NCI-H82 treated with DMSO at 0.1 percent for 48 hours (cell line): ENCODE results near the gene CROCC.

ENCODE experiments used
- DNase-seq: peaks from one replicate; lab custom pipeline; 2025; ENCODE audit not compliant: unreplicated experiment; lab: John Stamatoyannopoulos, UW

The CROCC gene

GRCh38 chr1:16967095-16967575, 45.4 kb downstream of the CROCC start:
- DNase-seq = no peak

- no peak for DNase-seq
Observed at GRCh38 chr1:16967962-16968361, 46.2 kb downstream of the CROCC start.

DNA sequence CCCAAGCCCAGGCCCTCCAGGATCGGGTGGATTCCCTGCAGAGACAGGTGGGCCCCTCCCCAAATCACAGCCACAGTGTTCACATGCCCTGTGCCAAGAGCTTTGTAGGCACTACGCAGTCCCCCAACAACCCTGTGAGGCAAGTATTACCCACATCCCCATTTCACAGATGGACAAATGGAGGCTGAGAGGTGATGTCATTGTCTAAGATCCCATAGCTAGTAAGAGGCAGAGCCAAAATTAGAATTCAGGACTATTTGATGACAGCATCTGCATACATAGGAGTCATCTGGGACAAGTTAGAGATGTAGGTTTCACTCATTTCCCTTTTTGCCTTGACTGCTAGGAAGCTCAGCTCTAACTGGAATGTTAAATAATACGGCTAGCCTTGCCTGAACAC, 46.6 kb downstream of the CROCC start:
- no peak for DNase-seq

GRCh38 chr1:16969057-16969611, 47.4 kb downstream of the CROCC start:
- DNase-seq = no peak

- no peak for DNase-seq
Observed at GRCh38 chr1:16969651-16970050, 47.9 kb downstream of the CROCC start.

GRCh38 chr1:16970132-16970910, 48.6 kb downstream of the CROCC start:
- no peak for DNase-seq

- no peak for DNase-seq
Observed at GRCh38 chr1:16971341-16972188, 49.8 kb downstream of the CROCC start.

DNA sequence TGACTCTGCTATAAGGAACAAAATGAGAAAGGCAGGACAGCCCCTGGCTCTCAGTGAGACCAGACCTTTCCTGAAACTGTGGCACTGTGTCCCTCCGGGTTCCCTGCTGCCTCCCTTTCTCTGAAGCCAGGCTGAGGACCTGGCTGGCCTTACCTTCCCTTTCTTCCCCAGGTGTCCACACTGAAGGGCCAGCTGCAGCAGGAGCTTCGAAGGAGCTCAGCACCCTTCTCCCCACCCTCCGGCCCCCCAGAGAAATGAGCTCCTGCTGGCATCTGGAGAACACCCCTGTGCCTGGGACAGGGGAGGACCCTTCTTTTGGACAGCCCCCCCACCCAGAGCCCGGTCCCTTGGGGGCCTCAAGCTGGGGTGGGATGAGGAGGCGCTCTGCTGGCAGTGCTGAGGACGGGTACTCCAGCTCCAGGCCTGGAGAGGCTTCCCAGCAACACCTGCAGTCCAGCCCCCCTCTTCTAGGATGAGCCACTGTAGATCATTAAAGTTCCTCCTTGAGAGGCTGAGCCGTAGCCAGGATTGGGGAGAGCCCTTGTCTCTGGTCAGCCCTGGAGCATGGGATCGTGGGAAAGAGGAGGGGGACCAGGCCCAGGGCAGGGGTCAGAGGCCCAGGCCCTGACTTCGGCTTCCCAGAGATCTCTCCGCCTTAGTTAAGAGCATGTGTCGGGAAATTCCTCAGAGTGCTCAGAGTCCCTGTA, 50.6 kb downstream of the CROCC start:
- no peak for DNase-seq

DNA sequence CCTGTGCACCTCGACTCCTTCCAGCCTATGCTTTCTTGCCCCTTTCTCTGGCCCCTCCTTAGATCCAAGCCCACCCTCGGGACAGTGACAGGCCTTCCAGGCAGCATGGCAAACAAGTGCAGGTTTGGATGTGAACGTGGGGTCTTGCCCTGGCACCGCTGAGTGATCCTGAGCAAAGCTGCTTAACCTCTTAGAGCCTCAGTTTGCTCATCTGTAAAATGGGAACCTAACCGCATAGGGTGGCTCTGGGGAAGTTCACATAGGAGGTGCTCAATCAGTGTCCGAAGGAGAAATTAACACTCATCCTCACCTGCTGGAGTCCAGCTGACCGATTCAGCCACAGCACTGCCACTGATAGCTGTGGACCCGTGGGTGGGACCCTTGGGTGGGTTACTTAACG, 51.5 kb downstream of the CROCC start:
- DNase-seq = no peak

DNA sequence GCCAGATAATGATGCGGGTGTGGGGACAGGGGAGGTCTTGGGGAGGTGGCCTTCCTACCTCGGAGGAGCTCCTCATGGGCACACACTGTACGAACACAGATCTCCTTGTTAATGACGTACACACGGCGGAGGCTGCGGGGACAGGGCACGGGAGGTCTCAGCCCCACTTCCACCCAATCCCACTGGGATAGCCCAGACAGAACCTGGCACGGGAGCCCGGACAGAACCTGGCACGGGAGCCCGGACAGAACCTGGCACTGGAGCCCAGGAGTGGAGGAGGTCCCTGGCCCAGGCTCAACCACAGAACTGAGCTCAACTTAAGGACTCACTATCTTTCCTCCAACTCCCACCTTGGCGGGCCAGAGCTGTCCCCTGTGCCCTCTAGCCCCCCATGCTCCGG, 53.5 kb downstream of the CROCC start:
- no peak for DNase-seq

GRCh38 chr1:16975838-16976237, 54.1 kb downstream of the CROCC start:
- no peak for DNase-seq

- DNase-seq = no peak
Observed at GRCh38 chr1:16976966-16977365, 55.2 kb downstream of the CROCC start.

DNA sequence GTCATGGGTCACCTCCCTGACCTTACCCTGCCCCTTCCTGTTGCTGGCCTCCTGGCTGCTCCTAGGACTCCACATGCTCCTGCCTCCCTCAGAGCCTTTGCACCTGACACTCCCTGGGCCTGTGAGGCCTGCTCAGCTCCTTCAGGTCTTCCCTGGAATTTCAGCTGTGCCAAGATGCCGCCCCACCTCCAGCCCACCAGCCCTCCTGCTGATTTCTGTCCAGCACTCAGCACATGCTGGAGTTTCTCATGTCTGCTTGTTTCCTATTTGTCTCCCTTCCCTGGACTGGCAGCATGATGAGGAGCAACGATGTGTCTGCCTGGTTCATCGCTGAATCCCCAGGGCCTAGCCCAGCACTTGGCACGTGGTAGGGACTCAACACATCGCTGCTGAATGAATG, 55.6 kb downstream of the CROCC start:
- DNase-seq = no peak

DNA sequence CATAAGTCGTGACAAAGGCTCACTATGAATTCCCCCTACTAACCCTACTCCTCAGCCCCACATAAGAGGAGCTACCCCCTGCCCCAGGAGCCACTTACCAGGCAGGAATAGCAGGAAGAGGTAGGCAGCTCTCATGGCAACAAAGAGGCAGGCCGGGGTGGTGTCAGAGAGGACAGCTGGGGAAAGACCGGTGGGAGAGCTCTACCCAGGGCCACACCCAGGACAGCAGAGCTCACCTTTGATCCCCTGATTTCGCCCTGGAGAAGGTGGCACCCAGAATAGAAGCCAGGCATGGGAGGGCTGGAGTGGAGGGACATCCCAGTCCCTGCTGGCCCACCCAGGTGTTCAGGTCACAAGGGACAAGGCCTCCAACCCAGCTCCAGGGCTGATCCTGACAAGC, 56.4 kb downstream of the CROCC start:
- no peak for DNase-seq

- no peak for DNase-seq
Observed at GRCh38 chr1:16978567-16979474, 57.1 kb downstream of the CROCC start.

GRCh38 chr1:16979475-16980327, 58.0 kb downstream of the CROCC start:
- DNase-seq = no peak

DNA sequence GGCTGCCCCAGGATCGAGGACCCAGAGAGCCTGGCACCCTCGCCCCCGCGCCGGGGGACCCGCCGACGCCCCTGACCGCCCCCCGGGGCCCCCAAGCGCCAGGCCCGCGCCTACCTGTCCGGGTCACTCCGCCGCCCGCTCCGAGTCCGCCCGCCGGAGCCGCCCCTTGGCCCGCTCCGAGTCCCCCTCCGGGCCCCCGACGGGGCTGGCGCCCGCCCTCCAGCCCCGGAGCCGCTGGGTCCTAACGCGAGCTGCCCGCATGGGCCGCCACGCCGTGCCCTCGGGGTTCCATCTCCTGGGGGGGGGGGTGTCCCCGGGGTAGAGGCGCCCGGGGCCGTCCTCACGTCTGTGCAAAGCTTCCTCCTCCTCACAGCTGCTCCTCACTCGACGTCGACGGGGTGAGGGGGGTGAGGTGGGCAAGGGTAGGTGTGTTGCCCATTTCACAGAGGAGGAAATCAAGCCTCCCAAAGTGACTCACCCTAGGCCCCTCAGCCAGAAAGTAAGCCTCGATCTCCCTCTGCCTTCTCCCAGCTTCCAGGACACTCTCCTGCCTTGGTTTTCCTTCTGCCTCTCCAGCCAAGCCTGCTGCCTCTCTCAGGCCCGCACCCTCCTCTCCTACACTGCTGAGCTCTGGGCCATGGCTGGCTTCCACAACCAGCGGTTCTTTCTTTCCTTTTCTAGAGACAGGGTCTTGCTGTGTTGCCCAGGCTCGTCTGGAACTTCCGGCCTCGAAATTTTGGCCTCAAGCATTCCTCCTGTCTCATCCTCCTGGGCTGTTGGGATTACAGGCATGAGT, 58.9 kb downstream of the CROCC start, which contains the start of gene MFAP2:
Gene MFAP2 (minus strand): TSS at position 148 of the 796 bp plus-strand sequence. CDS start 2,347 bp downstream, outside the sequence.
- no peak for DNase-seq

- no peak for DNase-seq
Observed at GRCh38 chr1:16981269-16981849, 59.6 kb downstream of the CROCC start.
